ENCODE results near the gene KBTBD3. TPM values are rescaled to one million over a fixed set of nuclear protein-coding genes. Genes with fewer than 3 reads are reported as not detected.
A peak's percentile ranks its signal among the peaks of the same experiment; 100 is the strongest.
"Not testable (repeated sequence)": the region's sequence is repeated elsewhere in the genome, so short reads cannot be mapped to it uniquely, and the experiment has no call there.

Gene KBTBD3
- total RNA-seq, 1 experiment from 2014 or later, result 4.5 TPM

GRCh38 chr11:106061954-106062949, 14.9 kb downstream of the KBTBD3 start:
- no peak for DNase-seq (ENCODE audit: low read depth)

- DNase-seq (ENCODE audit: low read depth), result no peak
Measured at GRCh38 chr11:106061249-106061784, 15.8 kb downstream of the KBTBD3 start.

- no peak for DNase-seq (ENCODE audit: low read depth)
Measured at GRCh38 chr11:106059617-106060016, 17.5 kb downstream of the KBTBD3 start.

- not testable (repeated sequence) for DNase-seq (ENCODE audit: low read depth)
Measured at GRCh38 chr11:106058377-106058776, 18.8 kb downstream of the KBTBD3 start.

- no peak for DNase-seq (ENCODE audit: low read depth)
Measured at GRCh38 chr11:106051103-106051502, 26.0 kb downstream of the KBTBD3 start.

- no peak for DNase-seq (ENCODE audit: low read depth)
Measured at GRCh38 chr11:106049727-106050476, 27.2 kb downstream of the KBTBD3 start.

- no peak for DNase-seq (ENCODE audit: low read depth)
Measured at GRCh38 chr11:106047631-106048030, 29.5 kb downstream of the KBTBD3 start.

- no peak for DNase-seq (ENCODE audit: low read depth)
Measured at GRCh38 chr11:106043540-106043939, 33.6 kb downstream of the KBTBD3 start.

- DNase-seq (ENCODE audit: low read depth), result no peak
Measured at GRCh38 chr11:106032861-106033260, 44.3 kb downstream of the KBTBD3 start.

GRCh38 chr11:106031936-106032335, 45.2 kb downstream of the KBTBD3 start:
- no peak for DNase-seq (ENCODE audit: low read depth)

GRCh38 chr11:106031202-106031810, 45.8 kb downstream of the KBTBD3 start:
- peak; percentile 20 for DNase-seq (ENCODE audit: low read depth)

GRCh38 chr11:106030609-106031008, 46.5 kb downstream of the KBTBD3 start:
- no peak for DNase-seq (ENCODE audit: low read depth)

- DNase-seq (ENCODE audit: low read depth), result no peak
Measured at GRCh38 chr11:106022795-106023275, 54.3 kb downstream of the KBTBD3 start.

- no peak for DNase-seq (ENCODE audit: low read depth)
Measured at GRCh38 chr11:106021967-106022794, 55.0 kb downstream of the KBTBD3 start, which contains the start of gene MSANTD4. Gene MSANTD4, minus strand, starts transcription at chr11:106022240. Its CDS starts 11,323 bp downstream, at chr11:106010917.

- no peak for DNase-seq (ENCODE audit: low read depth)
Measured at GRCh38 chr11:106021181-106021966, 55.8 kb downstream of the KBTBD3 start.

GRCh38 chr11:106017093-106017492, 60.1 kb downstream of the KBTBD3 start:
- DNase-seq (ENCODE audit: low read depth), result no peak

GRCh38 chr11:106015066-106015465, 62.1 kb downstream of the KBTBD3 start:
- no peak for DNase-seq (ENCODE audit: low read depth)

GRCh38 chr11:106014620-106015019, 62.5 kb downstream of the KBTBD3 start:
- no peak for DNase-seq (ENCODE audit: low read depth)

- DNase-seq (ENCODE audit: low read depth), result no peak
Measured at GRCh38 chr11:106014035-106014434, 63.1 kb downstream of the KBTBD3 start.
